Occipital lobe (tissue), 2 donors: Measurements from ENCODE around the gene CENPS. TPM values are rescaled to one million over a fixed set of nuclear protein-coding genes. Genes with fewer than 3 reads are reported as not detected.
"Not testable (repeated sequence)": the region's sequence is repeated elsewhere in the genome, so short reads cannot be mapped to it uniquely, and the experiment has no call there.

Experiments used
- DNase-seq: peaks from one replicate; lab custom pipeline; 2025; lab: John Stamatoyannopoulos, UW
- total RNA-seq: library from RNA; depleted of rRNA; stranded (reverse); fragments of >200 nt; gene quantifications from one replicate; pipeline ENCODE4 v1.2.3, GENCODE V29; 2014

CENPS gene
- total RNA-seq, 1 donor from 2014 or later, result 6.6 TPM

DNA sequence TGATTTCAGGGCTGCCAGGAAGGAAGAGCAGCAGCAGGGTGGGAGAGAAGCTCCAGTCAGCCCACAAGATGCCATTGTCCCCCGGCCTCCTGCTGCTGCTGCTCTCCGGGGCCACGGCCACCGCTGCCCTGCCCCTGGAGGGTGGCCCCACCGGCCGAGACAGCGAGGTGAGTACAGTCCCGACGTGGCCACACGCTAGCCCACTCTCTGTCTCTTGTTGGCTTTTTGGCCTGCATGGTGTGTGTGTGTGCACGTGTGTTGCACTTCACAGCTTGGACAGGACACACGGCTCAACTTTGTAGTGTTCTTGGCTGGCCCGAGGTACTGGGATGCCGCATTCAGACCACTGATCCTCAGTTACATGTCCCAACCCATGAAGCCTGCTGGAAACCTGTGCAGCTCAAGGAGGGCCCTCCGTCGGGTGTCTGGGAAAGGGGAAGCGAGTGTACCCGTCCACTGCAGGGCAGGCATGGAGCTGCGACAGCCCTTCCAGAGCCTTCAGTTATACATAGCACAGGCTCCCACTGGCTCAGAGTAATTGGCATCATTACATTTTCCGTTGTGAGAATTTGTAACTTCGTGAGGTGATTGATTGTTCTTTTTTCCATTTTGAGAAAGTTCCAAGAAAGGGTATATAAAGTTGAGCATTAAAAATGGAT is 20.1 kb downstream of the CENPS start:
- DNase-seq, result no peak

DNA sequence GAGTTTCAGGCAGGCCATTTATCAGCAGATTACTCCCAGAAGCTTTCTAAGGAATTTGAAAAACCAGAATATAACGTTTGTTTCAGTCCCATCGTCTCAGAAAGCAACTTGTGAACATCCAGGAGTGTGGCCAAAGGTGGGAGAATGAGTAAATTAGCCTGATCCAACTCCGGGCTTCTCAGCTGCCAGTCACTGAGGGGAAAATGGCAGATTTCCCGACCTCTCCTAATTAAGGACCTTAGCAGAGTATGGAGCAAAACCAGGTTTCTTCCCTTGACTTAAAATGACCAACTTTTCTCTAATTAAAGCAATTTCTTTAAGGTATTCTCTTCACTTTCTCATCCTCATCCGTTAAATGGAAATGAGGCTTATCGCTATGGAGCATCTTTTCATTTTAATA is 20.6 kb downstream of the CENPS start:
- no peak for DNase-seq

DNA sequence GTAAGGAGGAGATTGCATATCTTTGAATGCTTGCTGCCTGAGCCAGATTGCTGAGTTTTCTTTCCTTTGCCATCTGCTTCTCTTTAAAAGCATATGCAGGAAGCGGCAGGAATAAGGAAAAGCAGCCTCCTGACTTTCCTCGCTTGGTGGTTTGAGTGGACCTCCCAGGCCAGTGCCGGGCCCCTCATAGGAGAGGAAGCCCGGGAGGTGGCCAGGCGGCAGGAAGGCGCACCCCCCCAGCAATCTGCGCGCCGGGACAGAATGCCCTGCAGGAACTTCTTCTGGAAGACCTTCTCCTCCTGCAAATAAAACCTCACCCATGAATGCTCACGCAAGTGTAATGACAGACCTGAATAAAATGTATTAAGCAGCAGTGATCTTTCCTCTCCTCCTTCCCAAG is 21.1 kb downstream of the CENPS start:
- no peak for DNase-seq

DNA sequence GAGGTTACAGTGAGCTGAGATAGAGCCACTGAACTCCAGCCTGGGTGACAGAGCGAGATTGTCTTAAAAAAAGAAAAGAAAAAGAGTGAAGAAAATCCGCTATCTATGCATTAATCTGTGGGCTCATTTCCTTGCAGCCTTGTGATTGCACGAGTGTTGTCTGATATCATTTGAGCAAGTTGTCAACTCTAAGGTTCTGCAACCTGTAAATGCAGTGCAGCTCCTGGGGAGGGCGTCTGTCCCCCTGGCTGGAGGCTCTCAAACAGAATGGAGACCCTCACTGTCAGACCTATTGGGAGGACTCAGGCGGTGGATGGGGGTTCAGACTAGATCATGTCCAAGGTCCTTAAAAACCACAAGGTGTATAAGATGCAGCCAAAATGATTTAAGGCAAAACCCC is 25.8 kb downstream of the CENPS start:
- no peak for DNase-seq

DNA sequence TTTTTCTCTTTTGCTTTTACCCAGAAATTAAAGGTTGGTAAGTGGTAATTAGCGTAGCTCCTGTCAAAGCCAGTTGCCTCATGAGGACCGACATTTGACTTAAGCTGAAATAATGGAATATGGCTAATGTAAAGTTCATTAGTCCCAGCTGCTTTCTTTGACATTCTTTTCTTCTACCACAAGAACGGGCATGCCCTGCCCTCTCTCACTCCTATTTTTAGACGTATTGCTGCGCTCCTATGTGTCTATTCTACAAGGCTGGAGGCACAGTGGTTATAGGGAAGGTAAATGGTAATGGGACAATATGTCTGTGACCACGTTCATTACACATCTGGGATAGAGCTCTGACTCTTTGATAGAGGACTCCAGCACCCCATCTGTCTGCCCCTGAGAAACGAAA is 26.4 kb downstream of the CENPS start:
- no peak for DNase-seq

DNA sequence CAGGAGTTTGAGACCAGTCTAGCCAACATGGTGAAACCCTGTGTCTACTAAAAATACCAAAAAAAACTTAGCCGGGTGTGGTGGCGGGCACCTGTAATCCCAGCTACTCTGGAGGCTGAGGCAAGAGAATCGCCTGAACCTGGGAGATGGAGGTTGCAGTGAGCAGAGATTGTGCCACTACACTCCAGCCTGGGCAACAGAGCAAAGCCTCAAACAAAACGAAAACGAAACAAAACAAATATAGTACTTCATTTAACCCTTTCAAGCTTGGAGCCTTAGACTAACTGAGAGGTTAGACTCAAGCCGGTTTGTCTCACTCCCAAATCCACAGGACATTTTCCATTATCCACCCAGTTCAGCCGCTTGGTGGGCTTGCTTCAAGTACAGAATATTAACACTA is 27.2 kb downstream of the CENPS start:
- DNase-seq, result not testable (repeated sequence)

DNA sequence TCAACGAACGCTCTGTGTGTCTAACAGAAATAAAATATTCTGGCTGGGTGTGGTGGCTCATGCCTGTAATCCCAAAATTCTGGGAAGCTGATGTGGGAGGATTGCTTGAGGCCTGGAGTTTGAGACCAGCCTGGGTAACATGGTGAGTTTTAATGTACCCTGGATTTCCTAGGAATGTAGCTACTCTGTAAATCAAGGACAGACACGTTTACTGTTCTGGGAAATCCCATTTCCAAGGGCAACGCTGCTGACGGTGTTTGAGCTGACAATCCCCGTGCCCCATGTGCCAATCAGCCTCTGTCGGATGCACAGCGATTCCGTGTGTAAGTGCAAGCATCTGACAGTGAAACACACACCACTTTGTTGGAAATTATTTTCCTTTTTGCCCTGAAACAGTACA is 27.6 kb downstream of the CENPS start:
- no peak for DNase-seq

DNA sequence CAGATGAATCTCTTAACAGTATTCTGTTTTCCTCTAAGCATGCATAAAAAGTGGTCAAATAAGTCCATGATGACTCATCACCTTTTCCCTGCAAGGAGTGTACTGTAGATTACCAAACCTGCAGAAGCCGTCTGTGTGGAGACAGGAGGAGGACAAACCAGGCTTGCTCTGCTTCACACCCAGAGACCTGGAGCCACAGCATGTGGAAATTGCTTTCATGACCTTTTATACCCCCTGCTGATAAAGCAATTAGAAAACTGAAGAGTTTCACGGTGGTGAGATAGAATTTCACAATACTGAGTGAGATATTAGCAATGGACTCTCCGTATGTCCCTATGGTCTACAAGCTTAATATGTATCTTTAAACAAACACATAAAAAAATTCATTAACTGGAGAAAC is 29.0 kb downstream of the CENPS start:
- DNase-seq, result no peak

DNA sequence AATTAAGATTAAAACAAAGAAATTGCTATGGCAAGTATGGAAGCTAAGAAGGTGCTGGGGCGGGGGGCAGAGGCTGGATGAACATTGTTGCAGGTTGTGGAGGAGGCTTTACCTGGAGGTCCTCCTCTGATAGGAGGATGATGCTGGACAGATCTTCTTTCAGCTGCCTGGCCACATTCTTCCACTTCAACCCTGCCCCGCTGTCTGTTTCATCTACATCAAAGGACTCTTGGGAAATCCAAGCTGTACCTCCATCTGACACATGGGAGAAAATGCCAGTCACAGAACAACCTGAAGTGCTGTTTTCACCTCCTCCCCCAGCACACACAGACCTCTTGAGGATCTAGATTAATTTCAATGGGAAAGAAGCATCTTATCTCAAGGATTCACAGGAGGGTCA is 36.8 kb downstream of the CENPS start:
- DNase-seq, result no peak

DNA sequence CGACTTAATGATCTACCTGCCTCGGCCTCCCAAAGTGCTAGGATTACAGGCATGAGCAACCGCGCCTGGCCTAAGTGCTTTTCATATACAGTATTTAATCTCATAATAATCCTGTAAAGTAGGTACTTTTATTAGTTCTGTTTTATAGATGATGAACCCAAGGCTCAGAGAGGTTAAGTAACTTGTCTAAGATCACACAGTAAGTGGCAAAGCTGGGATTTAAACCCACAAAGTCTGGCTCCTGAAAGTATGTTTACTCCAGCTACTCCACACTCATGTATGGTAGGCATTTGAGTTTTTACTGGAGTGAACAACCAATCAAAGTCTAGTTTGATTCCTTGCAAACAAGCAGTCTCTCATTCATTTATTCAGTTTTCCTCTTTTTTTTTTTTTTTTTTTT is 39.8 kb downstream of the CENPS start:
- no peak for DNase-seq

DNA sequence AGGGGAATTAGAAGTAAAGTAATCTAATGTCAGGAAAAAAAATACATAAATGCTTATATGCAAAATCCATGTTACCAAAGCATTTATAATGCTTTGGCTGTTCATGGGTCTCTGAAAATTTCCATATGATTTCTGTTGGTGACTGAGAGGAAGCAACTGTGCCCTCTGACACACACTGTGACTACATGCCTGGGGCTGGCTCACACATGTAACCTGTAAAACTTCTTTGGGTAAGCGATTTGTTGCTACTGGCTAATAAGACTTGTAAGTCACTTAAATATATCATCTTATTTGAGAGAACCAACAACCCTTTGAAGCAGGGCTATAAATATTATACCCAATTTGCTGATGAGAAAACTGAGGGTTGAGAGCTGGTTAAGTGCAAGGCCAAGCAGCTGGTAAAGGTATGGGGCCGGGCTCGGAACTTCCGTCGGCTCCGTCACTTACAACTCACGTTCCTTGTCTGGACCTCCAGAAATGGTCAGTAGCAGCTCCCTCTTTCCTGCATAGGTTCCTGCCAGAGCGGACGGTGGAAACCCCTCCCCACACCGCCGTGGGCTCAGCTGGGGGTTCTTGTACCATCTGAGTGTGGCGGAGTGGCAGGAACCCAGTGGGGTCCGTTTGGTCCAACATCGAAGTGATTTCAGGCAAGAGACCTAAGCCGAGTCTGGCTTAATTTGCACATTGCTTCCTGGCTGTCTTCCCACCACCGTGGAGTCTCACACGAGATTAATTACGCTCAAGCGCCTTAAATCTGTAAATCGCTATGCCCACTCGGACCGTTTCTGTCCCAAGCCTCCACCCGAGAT is 41.4 kb downstream of the CENPS start:
- no peak for DNase-seq

DNA sequence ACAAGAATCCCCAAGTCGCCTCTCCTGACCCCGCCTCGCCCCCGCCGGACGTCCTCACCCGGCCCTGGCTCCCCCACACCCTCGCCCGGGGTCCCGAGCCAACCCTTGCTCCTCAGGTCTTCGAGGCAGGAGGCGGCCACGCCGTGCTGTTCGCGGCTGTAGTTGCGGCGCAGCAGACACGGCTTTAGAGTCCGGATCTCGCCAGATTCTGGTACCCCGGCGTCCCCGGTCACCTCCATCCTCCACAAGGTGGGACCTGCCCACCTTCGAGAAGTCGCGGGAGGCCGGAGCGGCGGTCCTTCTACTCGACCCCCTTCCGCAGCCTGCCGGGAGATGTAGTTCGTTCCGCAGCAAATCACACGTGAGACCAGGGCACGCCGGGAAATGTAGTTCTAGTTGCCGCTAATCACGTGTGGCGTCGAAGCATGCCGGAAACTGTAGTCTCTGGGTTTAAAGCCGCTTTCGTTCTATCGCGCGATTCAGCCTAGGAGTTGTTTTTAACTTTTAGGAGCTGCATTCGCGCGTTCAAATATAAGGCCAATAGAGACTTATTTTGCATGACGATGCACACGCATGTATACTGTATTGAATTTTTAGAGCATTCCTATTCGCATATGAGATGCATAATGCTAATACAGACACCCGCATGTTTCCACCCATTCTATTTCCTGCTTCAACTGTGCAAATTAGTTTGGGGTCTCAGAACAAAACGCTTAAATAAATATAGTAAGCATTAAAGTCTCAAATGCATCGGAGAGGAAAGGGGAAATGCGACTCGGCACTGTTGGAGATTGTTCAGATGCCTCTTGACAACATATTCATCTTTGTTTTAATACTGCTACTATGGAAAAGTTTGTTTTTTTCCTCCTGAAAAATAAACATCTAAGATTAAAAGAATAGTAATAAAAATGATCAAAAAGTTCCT is 42.2 kb downstream of the CENPS start, which contains the start of gene DFFA:
DFFA (minus strand) TSS at position 310 of the 925 bp plus-strand sequence; CDS start at position 239, 71 bp downstream.
- peak; percentile 93 for DNase-seq

DNA sequence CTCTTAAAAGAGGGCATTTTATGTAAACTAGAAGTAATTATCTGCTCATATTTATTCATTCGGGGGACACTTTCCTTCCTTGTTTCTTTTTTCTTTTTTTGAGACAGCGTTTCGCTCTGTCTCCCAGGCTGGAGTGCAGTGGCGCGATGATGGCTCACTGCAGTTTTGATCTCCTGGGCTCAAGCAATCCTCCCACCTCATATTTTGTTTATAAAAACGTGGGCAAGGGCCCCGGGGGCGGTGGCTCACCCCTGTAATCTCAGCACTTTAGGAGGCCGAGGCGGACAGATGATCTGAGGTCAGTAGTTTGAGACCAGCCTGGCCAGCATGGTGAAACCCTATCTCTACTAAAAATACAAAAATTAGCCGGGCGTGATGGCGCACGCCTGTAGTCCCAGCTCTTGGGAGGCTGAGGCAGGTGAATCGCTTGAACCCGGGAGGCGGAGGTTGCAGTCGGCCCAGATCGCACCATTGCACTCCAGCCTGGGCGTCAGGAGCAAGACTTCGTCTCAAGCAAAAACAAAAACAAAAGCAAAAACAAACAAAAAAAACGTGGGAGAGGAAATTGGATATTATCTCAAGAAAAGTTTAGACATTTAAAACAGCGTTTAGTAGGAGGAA is 43.0 kb downstream of the CENPS start:
- DNase-seq, result no peak

DNA sequence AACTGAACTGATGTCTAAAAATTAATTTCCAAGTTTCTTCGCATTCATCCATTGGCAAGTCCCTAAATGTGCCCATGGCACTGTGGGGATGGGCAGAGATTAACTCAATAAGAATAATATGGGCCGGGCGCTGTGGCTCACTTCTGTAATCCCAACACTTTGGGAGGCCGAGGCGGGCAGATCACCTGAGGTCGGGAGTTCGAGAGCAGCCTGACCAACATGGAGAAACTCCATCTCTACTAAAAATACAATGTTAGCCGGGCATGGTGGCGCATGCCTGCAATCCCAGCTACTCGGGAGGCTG is 44.0 kb downstream of the CENPS start:
- not testable (repeated sequence) for DNase-seq

DNA sequence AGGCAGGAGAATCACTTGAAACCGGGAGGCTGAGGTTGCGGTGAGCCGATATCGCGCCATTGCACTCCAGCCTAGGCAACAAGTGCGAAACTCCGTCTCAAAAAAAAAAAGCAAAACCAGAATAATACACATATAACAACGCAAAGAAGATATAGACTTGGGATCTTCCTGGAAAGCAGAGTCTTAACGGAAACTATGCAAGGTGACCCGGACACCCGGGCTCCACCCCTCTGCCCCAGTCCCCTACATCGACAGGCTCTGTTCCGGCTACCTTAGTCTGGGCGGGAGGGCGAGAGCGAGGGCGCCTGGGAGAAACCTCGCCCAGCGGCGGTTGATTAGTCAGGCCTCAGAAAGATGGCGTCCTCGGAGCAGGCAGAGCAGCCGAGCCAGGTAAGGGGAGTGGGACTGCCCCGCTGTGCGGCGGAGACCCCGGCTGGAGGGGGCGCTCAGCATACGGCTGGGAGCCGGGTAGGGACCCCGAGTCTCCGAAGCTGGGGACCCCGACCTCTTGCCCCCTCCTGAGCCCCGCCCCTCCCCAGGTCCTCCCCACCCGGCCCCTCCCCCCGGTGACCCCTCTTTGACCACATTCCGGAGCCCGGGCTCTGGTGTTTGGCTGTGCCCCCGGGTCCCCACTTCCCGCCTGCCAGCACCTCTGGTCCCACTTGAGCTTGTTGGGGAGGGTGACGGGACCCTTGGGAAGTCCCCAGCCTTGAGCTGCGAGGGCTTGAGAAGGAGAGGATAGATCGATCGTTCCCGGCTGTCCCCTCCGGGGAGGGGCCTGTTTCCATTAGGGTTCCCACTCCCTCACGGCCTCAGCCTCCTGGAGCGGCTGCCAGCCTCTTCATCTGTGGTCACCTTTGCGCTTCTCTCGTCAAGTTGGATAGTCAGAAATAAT is 44.6 kb downstream of the CENPS start, which contains the start of gene PEX14:
PEX14 (plus strand) TSS at position 338 of the 895 bp plus-strand sequence; CDS start at position 355, 17 bp downstream.
- DNase-seq, result peak; percentile 83

DNA sequence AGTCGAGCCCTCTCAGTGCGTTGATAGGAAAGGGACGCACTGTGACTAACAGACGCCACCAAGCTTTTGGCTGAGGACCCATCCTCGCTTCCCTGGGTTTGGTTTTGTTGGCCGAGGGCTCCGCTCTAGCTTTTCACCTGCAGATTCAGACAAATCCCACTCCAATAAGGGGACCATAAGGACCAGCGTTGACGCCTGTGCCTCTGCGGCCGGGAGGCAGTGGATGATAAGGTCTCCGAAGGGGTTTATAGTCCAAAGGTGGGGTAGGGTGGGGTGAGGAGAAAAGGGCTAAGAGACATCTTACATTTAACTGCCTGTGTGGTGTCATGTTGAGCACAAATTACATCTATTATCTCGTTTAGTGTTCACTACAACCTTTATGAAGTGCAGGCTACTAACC is 45.3 kb downstream of the CENPS start:
- DNase-seq, result no peak

DNA sequence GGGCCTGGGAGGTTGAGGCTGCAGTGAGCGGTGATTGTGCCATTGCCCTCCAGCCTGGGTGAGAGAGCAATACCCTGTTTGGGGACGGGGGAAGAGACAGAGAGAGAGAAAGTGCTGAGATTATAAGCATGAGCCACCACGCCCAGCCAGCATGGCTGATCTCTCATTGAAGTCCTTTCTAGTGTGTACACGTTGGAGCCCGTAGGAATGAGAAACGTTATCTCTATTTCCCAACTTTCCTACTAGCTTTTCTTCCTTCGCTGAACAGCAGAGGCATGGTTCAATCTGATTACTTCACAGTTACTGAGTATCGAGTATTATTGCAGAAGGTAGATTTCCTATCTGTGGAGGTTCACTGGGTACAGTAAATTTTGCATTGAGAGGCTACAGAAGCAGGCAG is 49.1 kb downstream of the CENPS start:
- DNase-seq, result no peak

DNA sequence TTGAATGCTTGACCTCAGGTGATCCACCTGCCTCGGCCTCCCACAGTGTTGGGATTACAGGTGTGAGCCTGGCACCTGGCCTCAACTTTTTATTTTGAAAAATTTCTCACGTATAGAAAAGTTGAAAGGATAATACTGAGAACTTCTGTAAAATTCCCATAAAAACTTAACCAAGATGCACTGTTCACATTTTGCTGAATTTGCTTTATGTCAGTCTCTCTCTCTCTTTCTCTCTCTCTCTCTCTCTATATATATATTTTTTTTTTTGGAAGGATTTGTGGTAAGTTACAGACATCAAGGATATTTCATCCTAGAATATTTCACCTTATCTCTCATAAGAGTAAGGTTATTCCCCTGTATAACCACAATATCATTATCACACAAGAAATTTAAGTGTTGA is 50.4 kb downstream of the CENPS start:
- DNase-seq, result no peak

DNA sequence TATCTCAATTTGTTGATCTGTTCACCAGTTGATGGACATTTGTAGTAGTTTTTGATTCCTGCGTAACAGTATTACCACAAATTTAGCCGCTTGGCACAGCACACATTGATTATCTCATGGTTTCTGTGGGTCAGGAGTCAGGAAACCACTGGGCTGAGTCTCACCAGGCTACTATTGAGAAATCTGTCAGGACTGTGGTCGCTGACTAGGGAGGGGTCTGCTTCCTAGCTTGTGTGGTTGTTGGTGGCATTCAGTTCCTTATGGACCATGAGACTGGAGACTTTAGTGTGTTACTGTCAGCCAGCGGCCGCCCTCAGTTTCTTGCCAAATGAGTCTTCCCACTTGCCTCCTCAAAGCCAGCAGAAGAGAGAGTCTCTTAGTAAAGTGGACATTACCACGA is 54.3 kb downstream of the CENPS start:
- DNase-seq, result no peak

DNA sequence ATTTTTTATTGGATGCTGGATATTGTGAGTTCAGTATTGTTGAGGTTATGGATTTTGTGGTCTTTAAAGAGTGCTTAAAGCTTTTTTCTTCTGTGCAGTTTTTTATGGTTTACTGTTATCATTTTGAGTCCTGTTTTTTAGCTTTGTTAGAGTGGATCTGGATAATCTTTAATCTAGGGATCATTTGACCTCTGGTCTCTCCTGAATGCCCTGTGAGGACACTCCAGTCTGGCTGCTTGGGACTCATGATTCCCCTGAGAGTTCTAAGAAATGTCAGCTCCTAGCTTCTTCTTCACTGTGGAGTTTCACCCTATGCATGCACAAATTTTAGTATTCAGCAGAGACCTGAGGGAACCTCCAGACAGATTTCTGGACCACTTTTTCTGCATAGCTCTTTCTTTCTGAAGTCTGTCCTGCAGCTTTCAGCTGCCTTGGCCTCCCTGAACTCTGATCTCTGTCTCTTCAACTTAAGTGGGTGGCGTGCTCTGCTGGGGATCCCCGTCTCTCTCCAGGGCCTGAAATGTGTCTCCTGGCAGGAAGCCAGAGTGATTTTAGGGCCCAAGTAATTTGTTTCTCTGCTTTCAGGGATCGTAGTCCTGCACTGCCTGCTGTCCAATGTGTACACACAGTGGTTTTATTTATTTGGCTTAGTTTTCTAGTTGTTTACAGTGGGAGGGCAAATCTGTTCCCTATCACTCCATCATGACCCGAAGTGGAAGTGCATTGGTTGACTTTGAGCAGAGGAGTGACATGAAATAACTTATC is 59.2 kb downstream of the CENPS start:
- DNase-seq, result no peak
